Renal pelvis (tissue), 3 donors: Measurements from ENCODE around the gene HPS3. TPM values are rescaled to one million over a fixed set of nuclear protein-coding genes. Genes with fewer than 3 reads are reported as not detected.

Experiments
- polyA plus RNA-seq, 3 donors: library from polyadenylated mRNA; unstranded; fragments of 120-200 nt; gene quantifications; one replicate each; pipeline ENCODE4 v1.2.1, GENCODE V29; 2013; ENCODE audit not compliant: insufficient read length in 3 of 3

The HPS3 gene
- polyA plus RNA-seq, 3 donors = 25.9 to 38.0 (median 34.5) TPM

Other genes with a start within 250 kb of the HPS3 start
- 10 to 100 TPM; 24.2 to 27.0 (median 26.5) TPM for gene GYG1, start 138.1 kb upstream of the HPS3 start, polyA plus RNA-seq
- 10 to 100 TPM; 35.8 to 50.4 (median 42.8) TPM for gene HLTF, start 43.1 kb upstream of the HPS3 start, polyA plus RNA-seq
- under 1 TPM; 0.33 to 0.70 (median 0.43) TPM for gene CP, start 92.2 kb downstream of the HPS3 start, polyA plus RNA-seq
- 10 to 100 TPM; 23.6 to 28.8 (median 27.4) TPM for gene TM4SF18, start 204.0 kb downstream of the HPS3 start, polyA plus RNA-seq
- 10 to 100 TPM; 56.7 to 66.7 (median 60.9) TPM for gene TM4SF1, start 248.0 kb downstream of the HPS3 start, polyA plus RNA-seq